ENCODE data around the gene NFE2L2.

DNA sequence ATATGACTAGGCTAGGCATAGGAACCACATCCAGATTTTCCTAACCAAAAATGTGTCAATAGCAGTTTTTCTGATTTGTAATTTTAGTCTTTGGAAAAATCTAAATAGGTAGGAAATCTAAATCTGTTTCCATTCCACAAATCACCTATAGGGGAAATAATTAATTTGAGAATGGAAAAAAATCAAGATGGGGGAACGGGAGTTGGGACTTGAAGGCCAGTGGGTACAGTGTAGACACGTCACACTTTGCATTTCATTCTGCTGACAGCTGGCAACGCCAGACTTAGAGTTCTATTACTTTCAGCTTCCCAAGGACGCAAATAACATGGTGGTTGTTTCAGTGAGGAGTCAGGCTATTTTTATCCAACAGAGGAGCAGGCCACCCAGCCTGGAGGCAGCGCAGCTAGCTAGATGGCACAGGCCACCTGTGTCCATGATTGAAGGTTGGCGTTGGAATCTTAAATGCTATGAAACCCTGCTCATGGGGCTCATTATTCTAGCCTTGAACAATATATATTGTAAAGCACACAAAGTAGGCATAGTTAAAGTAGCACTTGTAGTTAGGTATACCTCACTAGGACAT, 28.6 kb downstream of the NFE2L2 start:
- TF ChIP-seq, protein P1, sequence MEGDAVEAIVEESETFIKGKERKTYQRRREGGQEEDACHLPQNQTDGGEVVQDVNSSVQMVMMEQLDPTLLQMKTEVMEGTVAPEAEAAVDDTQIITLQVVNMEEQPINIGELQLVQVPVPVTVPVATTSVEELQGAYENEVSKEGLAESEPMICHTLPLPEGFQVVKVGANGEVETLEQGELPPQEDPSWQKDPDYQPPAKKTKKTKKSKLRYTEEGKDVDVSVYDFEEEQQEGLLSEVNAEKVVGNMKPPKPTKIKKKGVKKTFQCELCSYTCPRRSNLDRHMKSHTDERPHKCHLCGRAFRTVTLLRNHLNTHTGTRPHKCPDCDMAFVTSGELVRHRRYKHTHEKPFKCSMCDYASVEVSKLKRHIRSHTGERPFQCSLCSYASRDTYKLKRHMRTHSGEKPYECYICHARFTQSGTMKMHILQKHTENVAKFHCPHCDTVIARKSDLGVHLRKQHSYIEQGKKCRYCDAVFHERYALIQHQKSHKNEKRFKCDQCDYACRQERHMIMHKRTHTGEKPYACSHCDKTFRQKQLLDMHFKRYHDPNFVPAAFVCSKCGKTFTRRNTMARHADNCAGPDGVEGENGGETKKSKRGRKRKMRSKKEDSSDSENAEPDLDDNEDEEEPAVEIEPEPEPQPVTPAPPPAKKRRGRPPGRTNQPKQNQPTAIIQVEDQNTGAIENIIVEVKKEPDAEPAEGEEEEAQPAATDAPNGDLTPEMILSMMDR (IDR thresholded peaks at IDR 0.05), result no peak
- TF ChIP-seq POLR2A (IDR thresholded peaks at IDR 0.05), result no peak
